ENCODE results near the gene NXNL1. TPM values are rescaled to one million over a fixed set of nuclear protein-coding genes. Genes with fewer than 3 reads are reported as not detected.

NXNL1 gene
- total and polyA plus RNA-seq, 4 donors: not detected

DNA sequence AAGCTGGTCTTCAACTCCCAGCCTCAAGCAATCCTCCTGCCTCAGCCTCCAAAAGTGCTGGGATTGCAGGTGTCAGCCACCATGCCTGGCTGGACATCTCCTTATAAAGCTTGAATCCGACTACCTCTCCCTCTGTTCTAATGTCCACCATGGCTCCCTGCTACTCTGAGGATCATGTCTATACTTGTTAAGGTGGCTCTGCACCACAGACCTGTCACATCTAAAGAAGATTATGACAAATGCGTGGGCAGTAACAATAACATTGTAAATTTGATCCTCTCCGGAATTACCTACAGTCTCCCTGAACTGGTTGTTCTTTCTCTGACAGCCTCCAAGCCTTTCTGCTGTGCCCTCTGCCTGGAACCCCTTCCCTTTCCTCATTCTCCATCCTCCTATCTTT lies 1.8 kb downstream of the NXNL1 start:
- Histone ChIP-seq H3K36me3 (ENCODE audit: control insufficient read depth in 4 of 4, insufficient read depth in 3 of 4, low read depth in 1 of 4, low read length in 3 of 4) (no peaks in the 10 kb centered on the region), H3K27ac (ENCODE audit: low read depth in 1 of 2, low read length in 2 of 2) (no peak overlapping the region), H3K9ac (ENCODE audit: low read depth in 1 of 2, low read length in 2 of 2) (no peak overlapping the region), H3K4me3 (ENCODE audit: low read depth in 1 of 3, low read length in 3 of 3) (no peak overlapping the region), H3K27me3 (ENCODE audit: control insufficient read depth in 4 of 4, insufficient read depth in 4 of 4, low read length in 3 of 4) (peaks cover 0 to 4% (median 2%) of the 10 kb centered on the region in 4 donors), H3K4me1 (ENCODE audit: control insufficient read depth in 4 of 4, insufficient read depth in 4 of 4, low read length in 3 of 4) (no peaks in the 10 kb centered on the region), H3K9me3 (ENCODE audit: control insufficient read depth in 4 of 4, low read length in 3 of 4) (no peaks in the 10 kb centered on the region)
- 79% methylated on average over 3 of the region's 3 CpGs for whole genome bisulfite sequencing
- TF ChIP-seq JUND (IDR thresholded peaks at IDR 0.05) (no peak), GABPA (IDR thresholded peaks at IDR 0.05 in 1 of 2, conservative IDR thresholded peaks at IDR 0.05 in 1 of 2) (no peak)
- TF ChIP-seq, protein P1, sequence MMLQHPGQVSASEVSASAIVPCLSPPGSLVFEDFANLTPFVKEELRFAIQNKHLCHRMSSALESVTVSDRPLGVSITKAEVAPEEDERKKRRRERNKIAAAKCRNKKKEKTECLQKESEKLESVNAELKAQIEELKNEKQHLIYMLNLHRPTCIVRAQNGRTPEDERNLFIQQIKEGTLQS (IDR thresholded peaks at IDR 0.05): no peak
- no peak for DNase-seq (ENCODE audit: low spot score)

DNA sequence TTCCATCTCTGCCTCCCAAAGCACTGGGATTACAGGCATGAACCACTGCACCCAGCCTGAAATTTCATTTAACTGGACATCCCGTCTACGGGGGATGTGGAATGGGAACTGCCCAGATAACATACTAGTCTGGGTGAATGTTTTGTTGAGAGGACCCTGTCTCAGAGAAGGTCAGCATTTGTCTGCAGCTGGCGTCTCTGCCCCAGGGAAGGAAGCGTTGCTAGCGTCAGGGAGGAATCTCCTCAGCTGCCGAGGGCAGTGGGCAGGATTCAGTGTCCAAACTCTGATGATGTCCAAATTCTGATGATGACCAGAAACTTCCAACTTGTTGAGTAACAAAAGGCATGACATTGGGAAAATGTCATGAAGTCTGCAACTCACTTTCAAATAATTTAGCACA lies 3.1 kb downstream of the NXNL1 start:
- TF ChIP-seq RAD21 (IDR thresholded peaks at IDR 0.05): no peak
- TF ChIP-seq, protein P2, sequence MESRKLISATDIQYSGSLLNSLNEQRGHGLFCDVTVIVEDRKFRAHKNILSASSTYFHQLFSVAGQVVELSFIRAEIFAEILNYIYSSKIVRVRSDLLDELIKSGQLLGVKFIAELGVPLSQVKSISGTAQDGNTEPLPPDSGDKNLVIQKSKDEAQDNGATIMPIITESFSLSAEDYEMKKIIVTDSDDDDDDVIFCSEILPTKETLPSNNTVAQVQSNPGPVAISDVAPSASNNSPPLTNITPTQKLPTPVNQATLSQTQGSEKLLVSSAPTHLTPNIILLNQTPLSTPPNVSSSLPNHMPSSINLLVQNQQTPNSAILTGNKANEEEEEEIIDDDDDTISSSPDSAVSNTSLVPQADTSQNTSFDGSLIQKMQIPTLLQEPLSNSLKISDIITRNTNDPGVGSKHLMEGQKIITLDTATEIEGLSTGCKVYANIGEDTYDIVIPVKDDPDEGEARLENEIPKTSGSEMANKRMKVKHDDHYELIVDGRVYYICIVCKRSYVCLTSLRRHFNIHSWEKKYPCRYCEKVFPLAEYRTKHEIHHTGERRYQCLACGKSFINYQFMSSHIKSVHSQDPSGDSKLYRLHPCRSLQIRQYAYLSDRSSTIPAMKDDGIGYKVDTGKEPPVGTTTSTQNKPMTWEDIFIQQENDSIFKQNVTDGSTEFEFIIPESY (IDR thresholded peaks at IDR 0.05): no peak
- TF ChIP-seq, protein P1 (IDR thresholded peaks at IDR 0.05): no peak
- TF ChIP-seq, protein P3, sequence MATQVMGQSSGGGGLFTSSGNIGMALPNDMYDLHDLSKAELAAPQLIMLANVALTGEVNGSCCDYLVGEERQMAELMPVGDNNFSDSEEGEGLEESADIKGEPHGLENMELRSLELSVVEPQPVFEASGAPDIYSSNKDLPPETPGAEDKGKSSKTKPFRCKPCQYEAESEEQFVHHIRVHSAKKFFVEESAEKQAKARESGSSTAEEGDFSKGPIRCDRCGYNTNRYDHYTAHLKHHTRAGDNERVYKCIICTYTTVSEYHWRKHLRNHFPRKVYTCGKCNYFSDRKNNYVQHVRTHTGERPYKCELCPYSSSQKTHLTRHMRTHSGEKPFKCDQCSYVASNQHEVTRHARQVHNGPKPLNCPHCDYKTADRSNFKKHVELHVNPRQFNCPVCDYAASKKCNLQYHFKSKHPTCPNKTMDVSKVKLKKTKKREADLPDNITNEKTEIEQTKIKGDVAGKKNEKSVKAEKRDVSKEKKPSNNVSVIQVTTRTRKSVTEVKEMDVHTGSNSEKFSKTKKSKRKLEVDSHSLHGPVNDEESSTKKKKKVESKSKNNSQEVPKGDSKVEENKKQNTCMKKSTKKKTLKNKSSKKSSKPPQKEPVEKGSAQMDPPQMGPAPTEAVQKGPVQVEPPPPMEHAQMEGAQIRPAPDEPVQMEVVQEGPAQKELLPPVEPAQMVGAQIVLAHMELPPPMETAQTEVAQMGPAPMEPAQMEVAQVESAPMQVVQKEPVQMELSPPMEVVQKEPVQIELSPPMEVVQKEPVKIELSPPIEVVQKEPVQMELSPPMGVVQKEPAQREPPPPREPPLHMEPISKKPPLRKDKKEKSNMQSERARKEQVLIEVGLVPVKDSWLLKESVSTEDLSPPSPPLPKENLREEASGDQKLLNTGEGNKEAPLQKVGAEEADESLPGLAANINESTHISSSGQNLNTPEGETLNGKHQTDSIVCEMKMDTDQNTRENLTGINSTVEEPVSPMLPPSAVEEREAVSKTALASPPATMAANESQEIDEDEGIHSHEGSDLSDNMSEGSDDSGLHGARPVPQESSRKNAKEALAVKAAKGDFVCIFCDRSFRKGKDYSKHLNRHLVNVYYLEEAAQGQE (IDR thresholded peaks at IDR 0.05): no peak
- no peak for DNase-seq (ENCODE audit: low spot score)
- 41% methylated on average over 6 of the region's 6 CpGs for WGBS

DNA sequence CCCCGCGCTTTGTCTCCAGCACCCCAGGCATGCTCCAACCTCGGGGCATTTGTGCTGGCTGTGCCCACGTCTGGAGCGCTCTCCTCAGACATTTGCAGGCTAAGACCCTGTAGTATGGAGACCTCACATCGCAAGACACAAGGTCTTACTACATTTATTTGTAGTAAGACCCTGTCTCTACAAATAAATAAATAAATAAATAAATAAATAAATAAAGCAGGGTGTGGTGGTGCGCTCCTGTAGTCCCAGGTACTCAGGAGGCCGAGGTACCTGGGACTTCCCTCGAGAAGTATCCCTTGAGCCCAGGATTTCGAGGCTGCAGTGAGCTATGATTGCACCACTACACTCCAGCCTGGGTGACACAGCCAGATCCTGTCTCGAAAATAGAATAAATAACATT lies 4.6 kb downstream of the NXNL1 start:
- TF ChIP-seq, protein P1 (IDR thresholded peaks at IDR 0.05): no peak
- TF ChIP-seq FOXA2 (IDR thresholded peaks at IDR 0.05) (no peak), TAF1 (conservative IDR thresholded peaks at IDR 0.05) (no peak), NR2F2 (IDR thresholded peaks at IDR 0.05) (no peak), RXRA (IDR thresholded peaks at IDR 0.05) (no peak), RAD21 (IDR thresholded peaks at IDR 0.05) (no peak), GABPA (IDR thresholded peaks at IDR 0.05 in 1 of 2, conservative IDR thresholded peaks at IDR 0.05 in 1 of 2) (no peak), EGR1 (IDR thresholded peaks at IDR 0.05; ENCODE audit: low read depth in 2 of 2) (no peak)
- TF ChIP-seq, protein P2 (IDR thresholded peaks at IDR 0.05): no peak
- H3K9ac ChIP-seq (ENCODE audit: low read depth in 1 of 2, low read length in 2 of 2): no peak overlapping the region
- peaks cover 0 to 4% (median 3%) of the 10 kb centered on the region in 4 donors for H3K27me3 ChIP-seq (ENCODE audit: control insufficient read depth in 4 of 4, insufficient read depth in 4 of 4, low read length in 3 of 4)
- no peaks in the 10 kb centered on the region for H3K36me3 ChIP-seq (ENCODE audit: control insufficient read depth in 4 of 4, insufficient read depth in 3 of 4, low read depth in 1 of 4, low read length in 3 of 4)
- no peak overlapping the region for H3K4me3 ChIP-seq (ENCODE audit: low read depth in 1 of 3, low read length in 3 of 3)
- WGBS: 62% methylated on average over 11 of the region's 11 CpGs
- DNase-seq (ENCODE audit: low spot score): no peak
- no peaks in the 10 kb centered on the region for H3K9me3 ChIP-seq (ENCODE audit: control insufficient read depth in 4 of 4, low read length in 3 of 4)
- no peak overlapping the region for H3K27ac ChIP-seq (ENCODE audit: low read depth in 1 of 2, low read length in 2 of 2)
- peaks cover 0 to 5% (median 0%) of the 10 kb centered on the region in 4 donors for H3K4me1 ChIP-seq (ENCODE audit: control insufficient read depth in 4 of 4, insufficient read depth in 4 of 4, low read length in 3 of 4)

More for the DNA sequence above, 3.1 kb downstream of the NXNL1 start:
- H3K4me1 ChIP-seq (ENCODE audit: control insufficient read depth in 4 of 4, insufficient read depth in 4 of 4, low read length in 3 of 4): peaks cover 0 to 5% (median 0%) of the 10 kb centered on the region in 4 donors
- H3K4me3 ChIP-seq (ENCODE audit: low read depth in 1 of 3, low read length in 3 of 3): no peak overlapping the region
- H3K9me3 ChIP-seq (ENCODE audit: control insufficient read depth in 4 of 4, low read length in 3 of 4): no peaks in the 10 kb centered on the region
- H3K9ac ChIP-seq (ENCODE audit: low read depth in 1 of 2, low read length in 2 of 2): no peak overlapping the region
- peaks cover 0 to 4% (median 3%) of the 10 kb centered on the region in 4 donors for H3K27me3 ChIP-seq (ENCODE audit: control insufficient read depth in 4 of 4, insufficient read depth in 4 of 4, low read length in 3 of 4)
- H3K36me3 ChIP-seq (ENCODE audit: control insufficient read depth in 4 of 4, insufficient read depth in 3 of 4, low read depth in 1 of 4, low read length in 3 of 4): no peaks in the 10 kb centered on the region
- H3K27ac ChIP-seq (ENCODE audit: low read depth in 1 of 2, low read length in 2 of 2): no peak overlapping the region
